ENCODE results near the gene MRPL44.
"Not testable (repeated sequence)": the region's sequence is repeated elsewhere in the genome, so short reads cannot be mapped to it uniquely, and the experiment has no call there.

The MRPL44 gene

DNA sequence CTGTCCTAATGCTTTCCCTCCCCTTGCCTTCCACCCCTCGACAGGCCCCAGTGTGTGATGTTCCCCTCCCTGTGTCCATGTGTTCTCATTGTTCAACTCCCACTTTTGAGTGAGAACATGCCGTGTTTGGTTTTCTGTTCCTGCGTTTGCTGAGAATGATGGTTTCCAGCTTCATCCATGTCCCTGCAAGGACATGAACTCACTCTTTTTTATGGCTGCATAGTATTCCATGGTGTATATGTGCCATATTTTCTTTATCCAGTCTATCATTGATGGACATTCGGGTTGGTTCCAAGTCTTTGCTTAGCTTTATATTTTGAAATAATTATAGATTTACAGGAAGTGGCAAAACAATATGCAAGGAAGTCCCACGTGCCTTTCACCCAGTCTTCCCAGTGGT is 43.4 kb downstream of the MRPL44 start:
- H3K9me3 ChIP-seq (ENCODE audit: control insufficient read depth, low read length); H3K27ac ChIP-seq (ENCODE audit: insufficient read depth, low read length, poor library complexity, severe bottlenecking); H3K4me1 ChIP-seq (ENCODE audit: control insufficient read depth, insufficient read depth, low read length, poor library complexity, severe bottlenecking); H3K27me3 ChIP-seq (replicated peaks; ENCODE audit: control insufficient read depth, insufficient read depth, low read length, poor library complexity, severe bottlenecking); DNase-seq; H3K4me3 ChIP-seq (ENCODE audit: insufficient read depth, low read depth, low read length, poor library complexity, severe bottlenecking); H3K36me3 ChIP-seq (ENCODE audit: control insufficient read depth, insufficient read depth, low read length): not testable (repeated sequence)

DNA sequence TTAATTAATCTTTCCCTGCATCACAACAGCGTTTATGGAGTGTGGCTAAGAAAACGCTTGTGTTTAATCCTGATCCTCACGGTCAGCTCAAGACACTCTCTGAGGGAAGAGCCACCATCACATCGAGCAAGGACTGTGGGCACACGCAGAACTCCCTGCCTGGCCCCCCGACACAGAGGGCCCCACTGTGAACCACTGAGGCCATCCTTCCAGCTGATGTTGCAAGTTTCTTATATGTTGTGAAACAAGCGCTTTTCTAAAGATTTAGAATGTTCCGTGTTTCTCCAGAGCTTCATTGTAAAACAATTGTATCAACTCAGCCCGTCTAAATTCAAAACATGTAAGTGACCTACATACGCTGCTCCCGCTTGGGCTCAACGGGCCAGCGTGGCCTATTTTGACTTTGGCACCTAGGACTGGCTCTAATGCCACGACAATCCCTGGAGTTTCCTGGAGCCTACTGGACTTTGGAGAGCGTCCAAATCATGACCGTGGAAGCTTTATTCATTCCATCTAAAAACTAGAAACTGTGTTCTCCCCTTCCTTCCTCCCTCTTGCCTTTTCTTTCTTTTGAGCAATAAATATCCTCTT is 46.9 kb downstream of the MRPL44 start:
- no peak overlapping the region for H3K27ac ChIP-seq (ENCODE audit: insufficient read depth, low read length, poor library complexity, severe bottlenecking)
- no peak overlapping the region for H3K4me3 ChIP-seq (ENCODE audit: insufficient read depth, low read depth, low read length, poor library complexity, severe bottlenecking)
- no peaks in the 10 kb centered on the region for H3K9me3 ChIP-seq (ENCODE audit: control insufficient read depth, low read length)
- no peaks in the 10 kb centered on the region for H3K4me1 ChIP-seq (ENCODE audit: control insufficient read depth, insufficient read depth, low read length, poor library complexity, severe bottlenecking)
- no peaks in the 10 kb centered on the region for H3K27me3 ChIP-seq (replicated peaks; ENCODE audit: control insufficient read depth, insufficient read depth, low read length, poor library complexity, severe bottlenecking)
- no peaks in the 10 kb centered on the region for H3K36me3 ChIP-seq (ENCODE audit: control insufficient read depth, insufficient read depth, low read length)
- no peak for DNase-seq

DNA sequence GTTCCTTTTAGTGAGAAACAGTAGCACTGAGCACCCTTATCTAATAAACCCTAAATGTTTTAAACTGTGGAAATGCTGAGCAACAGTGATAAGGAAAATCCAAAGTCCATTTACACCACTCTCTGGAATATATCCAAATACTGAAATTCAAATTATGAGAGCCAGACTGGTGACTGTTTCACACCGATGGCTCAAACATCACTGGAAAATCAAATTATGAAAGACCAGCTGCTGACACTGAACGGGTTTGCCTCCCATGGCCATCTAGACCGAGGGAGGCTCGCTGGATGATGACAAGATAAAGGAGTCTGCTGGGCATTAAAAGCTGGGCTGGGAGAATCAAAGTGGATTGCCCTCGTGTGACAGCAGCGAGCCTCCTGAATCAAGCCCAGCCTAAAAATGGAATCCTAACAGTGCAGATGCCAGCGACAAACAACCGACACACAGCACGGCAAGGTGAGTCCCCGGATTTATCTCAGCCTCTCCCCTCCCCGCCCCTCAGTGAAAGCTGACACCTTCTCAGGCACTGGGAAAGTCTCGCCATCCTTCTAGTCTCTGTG is 51.5 kb downstream of the MRPL44 start:
- H3K27ac ChIP-seq (ENCODE audit: insufficient read depth, low read length, poor library complexity, severe bottlenecking), result no peak overlapping the region
- no peaks in the 10 kb centered on the region for H3K4me1 ChIP-seq (ENCODE audit: control insufficient read depth, insufficient read depth, low read length, poor library complexity, severe bottlenecking)
- no peaks in the 10 kb centered on the region for H3K36me3 ChIP-seq (ENCODE audit: control insufficient read depth, insufficient read depth, low read length)
- H3K9me3 ChIP-seq (ENCODE audit: control insufficient read depth, low read length), result no peaks in the 10 kb centered on the region
- H3K27me3 ChIP-seq (replicated peaks; ENCODE audit: control insufficient read depth, insufficient read depth, low read length, poor library complexity, severe bottlenecking), result no peaks in the 10 kb centered on the region
- H3K4me3 ChIP-seq (ENCODE audit: insufficient read depth, low read depth, low read length, poor library complexity, severe bottlenecking), result no peak overlapping the region
- no peak for DNase-seq

DNA sequence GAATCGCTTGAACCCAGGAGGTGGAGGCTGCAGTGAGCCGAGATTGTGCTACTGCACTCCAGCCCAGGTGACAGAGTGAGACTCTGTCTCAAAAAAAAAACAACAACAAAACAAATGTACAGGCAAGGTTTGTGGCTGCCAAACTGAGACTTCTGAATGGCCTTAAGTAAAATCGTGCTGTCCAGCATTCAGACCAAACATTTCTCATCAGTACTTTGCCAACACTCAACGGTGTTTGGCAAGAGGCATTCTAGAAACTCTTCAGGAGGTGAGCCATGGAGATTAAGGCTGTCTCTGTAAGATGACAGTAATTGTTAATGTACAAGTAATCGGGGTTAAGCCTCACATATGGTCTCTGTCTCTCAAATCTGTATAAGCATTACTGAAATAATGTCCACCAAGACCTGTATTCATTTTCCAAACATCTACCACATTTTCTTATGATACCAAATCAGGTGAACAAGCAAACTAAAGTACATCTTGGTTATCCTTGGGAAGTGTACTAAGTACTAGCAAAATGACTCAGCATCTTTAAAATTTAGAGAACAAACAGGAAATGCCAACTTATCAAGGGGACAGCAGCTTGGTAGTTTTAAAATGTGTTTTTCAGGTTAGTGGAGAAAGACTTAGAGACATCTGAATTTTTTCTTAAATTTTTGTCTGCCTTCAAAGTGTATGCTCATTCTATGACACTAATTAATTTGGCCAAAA is 52.5 kb downstream of the MRPL44 start:
- no peaks in the 10 kb centered on the region for H3K4me1 ChIP-seq (ENCODE audit: control insufficient read depth, insufficient read depth, low read length, poor library complexity, severe bottlenecking)
- no peak overlapping the region for H3K27ac ChIP-seq (ENCODE audit: insufficient read depth, low read length, poor library complexity, severe bottlenecking)
- no peak overlapping the region for H3K4me3 ChIP-seq (ENCODE audit: insufficient read depth, low read depth, low read length, poor library complexity, severe bottlenecking)
- no peaks in the 10 kb centered on the region for H3K27me3 ChIP-seq (replicated peaks; ENCODE audit: control insufficient read depth, insufficient read depth, low read length, poor library complexity, severe bottlenecking)
- H3K36me3 ChIP-seq (ENCODE audit: control insufficient read depth, insufficient read depth, low read length), result no peaks in the 10 kb centered on the region
- no peak for DNase-seq
- no peaks in the 10 kb centered on the region for H3K9me3 ChIP-seq (ENCODE audit: control insufficient read depth, low read length)

DNA sequence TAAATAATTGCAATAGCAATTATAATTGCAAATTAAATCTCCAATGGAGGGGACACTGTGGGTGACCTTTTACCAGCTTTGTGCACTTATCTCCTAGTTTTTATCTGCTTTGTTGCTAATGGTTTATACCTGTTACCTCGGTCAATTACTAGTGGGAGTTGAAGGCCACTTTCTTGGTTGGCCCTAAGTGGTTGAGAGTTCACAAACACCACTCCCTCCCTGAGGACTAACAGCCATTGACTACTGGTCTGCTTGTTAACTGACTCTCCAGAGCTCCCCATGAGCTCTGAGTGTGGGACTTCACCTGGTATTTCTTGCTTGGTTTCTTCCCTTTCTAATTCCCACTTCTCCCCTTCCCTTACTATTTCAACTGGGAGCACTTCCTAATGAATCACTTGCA is 54.6 kb downstream of the MRPL44 start:
- Histone ChIP-seq H3K27me3 (replicated peaks; ENCODE audit: control insufficient read depth, insufficient read depth, low read length, poor library complexity, severe bottlenecking) (no peaks in the 10 kb centered on the region), H3K27ac (ENCODE audit: insufficient read depth, low read length, poor library complexity, severe bottlenecking) (no peak overlapping the region), H3K9me3 (ENCODE audit: control insufficient read depth, low read length) (no peaks in the 10 kb centered on the region), H3K4me1 (ENCODE audit: control insufficient read depth, insufficient read depth, low read length, poor library complexity, severe bottlenecking) (no peaks in the 10 kb centered on the region), H3K36me3 (ENCODE audit: control insufficient read depth, insufficient read depth, low read length) (no peaks in the 10 kb centered on the region), H3K4me3 (ENCODE audit: insufficient read depth, low read depth, low read length, poor library complexity, severe bottlenecking) (no peak overlapping the region)
- no peak for DNase-seq

DNA sequence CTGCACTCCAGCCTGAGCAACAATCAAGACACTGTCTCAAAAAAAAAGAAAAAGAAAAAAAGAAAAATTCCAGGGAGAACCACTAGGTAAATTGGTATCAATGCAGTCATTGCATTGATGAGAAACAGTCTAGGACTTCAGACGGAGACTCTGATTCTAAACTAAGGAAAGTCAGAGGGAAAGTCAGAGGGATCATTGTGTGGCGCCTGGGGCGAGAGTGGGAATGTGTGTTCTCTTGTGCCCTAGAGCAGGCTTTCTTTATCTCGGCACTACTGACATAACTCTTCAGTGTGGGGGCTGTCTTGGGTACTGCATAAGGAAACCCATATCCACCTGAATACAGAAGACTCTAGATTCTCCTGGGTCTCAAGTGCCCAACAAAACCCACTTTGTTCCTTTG is 57.1 kb downstream of the MRPL44 start:
- Histone ChIP-seq H3K4me3 (ENCODE audit: insufficient read depth, low read depth, low read length, poor library complexity, severe bottlenecking) (no peak overlapping the region), H3K9me3 (ENCODE audit: control insufficient read depth, low read length) (no peaks in the 10 kb centered on the region), H3K4me1 (ENCODE audit: control insufficient read depth, insufficient read depth, low read length, poor library complexity, severe bottlenecking) (no peaks in the 10 kb centered on the region), H3K27me3 (replicated peaks; ENCODE audit: control insufficient read depth, insufficient read depth, low read length, poor library complexity, severe bottlenecking) (no peaks in the 10 kb centered on the region), H3K36me3 (ENCODE audit: control insufficient read depth, insufficient read depth, low read length) (no peaks in the 10 kb centered on the region), H3K27ac (ENCODE audit: insufficient read depth, low read length, poor library complexity, severe bottlenecking) (no peak overlapping the region)
- no peak for DNase-seq

DNA sequence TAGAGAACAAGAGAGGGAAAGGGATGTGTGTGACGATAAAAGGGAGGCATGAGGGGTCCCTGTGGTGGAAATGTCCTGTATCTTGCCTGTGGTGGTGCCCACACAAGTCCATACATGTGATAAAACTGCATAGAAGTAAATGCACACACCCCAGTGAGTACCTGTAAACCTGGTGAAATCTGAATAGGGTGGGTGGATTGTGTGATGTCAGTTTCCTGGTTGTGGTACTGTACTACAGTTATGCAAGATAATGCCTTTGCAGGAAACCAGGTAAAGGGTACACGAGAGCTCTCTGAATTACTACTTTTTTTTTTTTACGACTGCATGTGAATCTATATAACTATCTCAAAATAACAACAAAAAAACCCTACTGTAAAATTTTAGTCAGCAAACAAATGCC is 59.7 kb downstream of the MRPL44 start:
- Histone ChIP-seq H3K9me3 (ENCODE audit: control insufficient read depth, low read length) (no peaks in the 10 kb centered on the region), H3K27ac (ENCODE audit: insufficient read depth, low read length, poor library complexity, severe bottlenecking) (no peak overlapping the region), H3K36me3 (ENCODE audit: control insufficient read depth, insufficient read depth, low read length) (no peaks in the 10 kb centered on the region), H3K4me1 (ENCODE audit: control insufficient read depth, insufficient read depth, low read length, poor library complexity, severe bottlenecking) (no peaks in the 10 kb centered on the region), H3K4me3 (ENCODE audit: insufficient read depth, low read depth, low read length, poor library complexity, severe bottlenecking) (no peak overlapping the region), H3K27me3 (replicated peaks; ENCODE audit: control insufficient read depth, insufficient read depth, low read length, poor library complexity, severe bottlenecking) (no peaks in the 10 kb centered on the region)
- DNase-seq, result no peak
